ENCODE data around the gene PRKCB. TPM values are rescaled to one million over a fixed set of nuclear protein-coding genes. Genes with fewer than 3 reads are reported as not detected.

The PRKCB gene
- total RNA-seq, 6 donors from 2014 or later, result 9.6 to 28.0 (median 13.9) TPM

DNA sequence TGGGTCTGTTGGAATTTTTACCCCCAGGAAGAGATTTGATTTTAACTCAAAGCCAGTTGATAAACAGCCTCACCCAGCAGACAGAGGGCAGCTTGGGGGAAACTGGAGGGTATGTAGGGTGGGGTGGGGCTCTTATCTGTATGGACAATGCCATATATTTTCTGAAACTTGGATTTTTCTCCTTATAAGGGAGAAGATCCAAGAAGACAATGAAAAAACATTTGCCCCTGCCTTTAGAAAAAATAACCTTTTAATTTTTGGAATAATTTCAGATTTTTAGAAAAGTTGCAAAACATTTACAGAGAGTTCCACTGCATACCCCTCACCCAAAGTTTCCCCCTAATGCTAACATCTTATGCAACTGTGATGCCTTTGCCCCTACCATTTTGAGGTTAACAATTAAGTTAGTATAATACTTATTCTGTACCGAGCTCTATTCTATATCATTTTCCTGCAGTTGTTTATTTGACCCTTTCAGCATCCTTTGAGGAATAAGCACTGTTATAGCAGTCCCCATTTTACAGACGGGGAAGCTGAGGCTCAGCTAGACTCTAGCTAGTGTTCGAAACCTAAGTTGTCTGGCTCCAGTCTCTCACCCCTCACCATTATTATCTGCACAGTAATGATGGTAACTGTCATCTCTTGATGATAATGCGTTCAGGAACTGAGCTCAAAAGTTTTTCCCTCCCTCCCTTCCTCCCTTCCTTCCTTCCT, 66.4 kb downstream of the PRKCB start:
- H3K27ac ChIP-seq, result no peak overlapping the region
- H3K36me3 ChIP-seq, result no peaks in the 10 kb centered on the region
- no peak overlapping the region for H3K4me3 ChIP-seq
- no peaks in the 10 kb centered on the region for H3K27me3 ChIP-seq
- H3K4me1 ChIP-seq, result peaks cover 0 to 6% (median 0%) of the 10 kb centered on the region in 4 donors
- H3K9me3 ChIP-seq, result no peaks in the 10 kb centered on the region
- no peak for DNase-seq
- WGBS, 2 donors, result 70 to 72% methylated on average over 4 of the region's 4 CpGs
- no peak for ATAC-seq (ENCODE audit: low FRiP score in 2 of 2)
- TF ChIP-seq CTCF (IDR thresholded peaks at IDR 0.05) (no peak), POLR2AphosphoS5 (IDR thresholded peaks at IDR 0.05) (no peak), POLR2A (IDR thresholded peaks at IDR 0.05) (no peak), EP300 (IDR thresholded peaks at IDR 0.05) (no peak)

DNA sequence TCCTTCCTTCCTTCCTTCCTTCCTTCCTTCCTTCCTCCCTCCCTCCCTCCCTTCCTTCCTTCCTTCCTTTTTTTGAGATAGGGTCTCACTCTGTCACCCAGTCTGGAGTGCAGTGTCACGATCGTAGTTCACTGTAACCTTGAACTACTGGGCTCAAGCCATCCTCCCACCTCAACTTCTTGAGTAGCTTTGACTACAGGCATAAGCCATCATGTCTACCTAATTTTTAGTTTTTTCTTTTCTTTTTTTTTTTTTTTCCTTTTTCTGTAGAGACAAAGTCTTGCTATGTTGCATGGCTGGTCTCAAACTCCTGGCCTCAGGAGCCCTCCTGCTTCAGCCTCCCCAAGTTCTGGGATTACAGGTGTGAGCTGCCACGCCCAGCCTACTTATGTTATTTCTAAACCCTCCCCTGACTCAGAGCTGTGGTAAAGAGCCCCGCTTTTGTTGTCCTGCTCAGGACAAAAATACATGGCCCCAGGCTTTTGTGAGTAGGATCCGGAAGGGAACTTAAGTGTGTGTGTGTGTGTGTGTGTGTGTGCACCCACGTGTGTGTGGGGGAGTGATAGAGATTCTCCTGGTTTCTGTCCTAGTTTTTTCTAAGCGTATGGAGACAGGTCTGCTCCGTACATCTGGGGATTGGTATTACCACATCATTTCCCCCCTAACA, 67.1 kb downstream of the PRKCB start:
- Histone ChIP-seq H3K9me3 (no peaks in the 10 kb centered on the region), H3K4me1 (peaks cover 0 to 6% (median 0%) of the 10 kb centered on the region in 4 donors), H3K27me3 (no peaks in the 10 kb centered on the region), H3K4me3 (no peak overlapping the region), H3K36me3 (no peaks in the 10 kb centered on the region), H3K27ac (no peak overlapping the region)
- TF ChIP-seq POLR2A (IDR thresholded peaks at IDR 0.05) (no peak), CTCF (IDR thresholded peaks at IDR 0.05) (no peak)
- 65 to 73% methylated on average over 8 of the region's 8 CpGs for WGBS, 2 donors
- ATAC-seq (ENCODE audit: low FRiP score in 2 of 2) (no peak), DNase-seq (no peak)

- ATAC-seq (ENCODE audit: low FRiP score in 2 of 2), result peak; percentile 60 to 69
- no peaks in the 10 kb centered on the region for H3K27me3 ChIP-seq
- WGBS, 2 donors, result 54 to 62% methylated on average over 7 of the region's 8 CpGs
- H3K36me3 ChIP-seq, result no peaks in the 10 kb centered on the region
- no peak for TF ChIP-seq CTCF (IDR thresholded peaks at IDR 0.05)
- TF ChIP-seq EP300 (IDR thresholded peaks at IDR 0.05), result no peak
- no peak for TF ChIP-seq POLR2AphosphoS5 (IDR thresholded peaks at IDR 0.05)
- TF ChIP-seq POLR2A (IDR thresholded peaks at IDR 0.05), result no peak
- peak in 1 of 2 donors; percentile 63 for DNase-seq
- no peak overlapping the region for H3K4me3 ChIP-seq
- H3K4me1 ChIP-seq, result peaks cover 0 to 6% (median 0%) of the 10 kb centered on the region in 4 donors
- H3K27ac ChIP-seq, result no peak overlapping the region
- no peaks in the 10 kb centered on the region for H3K9me3 ChIP-seq
Observed at GRCh38 chr16:23905027-23905426, 69.2 kb downstream of the PRKCB start.

GRCh38 chr16:23907457-23907902, 71.7 kb downstream of the PRKCB start:
- ATAC-seq (ENCODE audit: low FRiP score in 2 of 2) (no peak), DNase-seq (no peak)
- Histone ChIP-seq H3K36me3 (no peaks in the 10 kb centered on the region), H3K27ac (no peak overlapping the region), H3K9me3 (no peaks in the 10 kb centered on the region), H3K27me3 (no peaks in the 10 kb centered on the region), H3K4me1 (no peaks in the 10 kb centered on the region), H3K4me3 (no peak overlapping the region)
- TF ChIP-seq POLR2A (IDR thresholded peaks at IDR 0.05), result no peak
- TF ChIP-seq POLR2AphosphoS5 (IDR thresholded peaks at IDR 0.05), result no peak
- TF ChIP-seq EP300 (IDR thresholded peaks at IDR 0.05), result no peak
- no peak for TF ChIP-seq CTCF (IDR thresholded peaks at IDR 0.05)
- WGBS, 2 donors, result 37 to 51% methylated on average over 2 to 5 of the region's 5 CpGs

Data from upper lobe of left lung (tissue), 6 donors.